ENCODE data around the gene PLAAT3.
"Not testable (repeated sequence)": the region's sequence is repeated elsewhere in the genome, so short reads cannot be mapped to it uniquely, and the experiment has no call there.

Gene PLAAT3

GRCh38 chr11:63614136-63614671 lies at the start of gene PLAAT3:
Gene PLAAT3, minus strand, starts transcription at chr11:63614433. Its CDS starts 419 bp downstream, at chr11:63614014.
- DNase-seq (ENCODE audit: low read depth) = no peak

GRCh38 chr11:63663809-63664208 lies 49.6 kb upstream of the PLAAT3 start:
- DNase-seq (ENCODE audit: low read depth) = no peak

- DNase-seq (ENCODE audit: low read depth) = no peak
Observed at GRCh38 chr11:63660972-63661371, 46.7 kb upstream of the PLAAT3 start.

- DNase-seq (ENCODE audit: low read depth) = no peak
Observed at GRCh38 chr11:63652671-63653070, 38.4 kb upstream of the PLAAT3 start.

- DNase-seq (ENCODE audit: low read depth) = no peak
Observed at GRCh38 chr11:63643205-63643604, 29.0 kb upstream of the PLAAT3 start.

- no peak for DNase-seq (ENCODE audit: low read depth)
Observed at GRCh38 chr11:63641727-63642126, 27.5 kb upstream of the PLAAT3 start.

GRCh38 chr11:63639199-63639832 lies 25.1 kb upstream of the PLAAT3 start:
- DNase-seq (ENCODE audit: low read depth) = no peak

- DNase-seq (ENCODE audit: low read depth) = not testable (repeated sequence)
Observed at GRCh38 chr11:63638436-63638835, 24.2 kb upstream of the PLAAT3 start.

GRCh38 chr11:63635762-63636465 lies 21.7 kb upstream of the PLAAT3 start:
- DNase-seq (ENCODE audit: low read depth) = peak; percentile 36

- DNase-seq (ENCODE audit: low read depth) = no peak
Observed at GRCh38 chr11:63629426-63629825, 15.2 kb upstream of the PLAAT3 start.

GRCh38 chr11:63623513-63624140 lies 9.4 kb upstream of the PLAAT3 start:
- DNase-seq (ENCODE audit: low read depth) = no peak

GRCh38 chr11:63622323-63622722 lies 8.1 kb upstream of the PLAAT3 start:
- no peak for DNase-seq (ENCODE audit: low read depth)

- DNase-seq (ENCODE audit: low read depth) = no peak
Observed at GRCh38 chr11:63621071-63621470, 6.8 kb upstream of the PLAAT3 start.

GRCh38 chr11:63619967-63620366 lies 5.7 kb upstream of the PLAAT3 start:
- DNase-seq (ENCODE audit: low read depth) = no peak

GRCh38 chr11:63617686-63618085 lies 3.5 kb upstream of the PLAAT3 start:
- DNase-seq (ENCODE audit: low read depth) = not testable (repeated sequence)

GRCh38 chr11:63616953-63617352 lies 2.7 kb upstream of the PLAAT3 start:
- DNase-seq (ENCODE audit: low read depth) = no peak

- no peak for DNase-seq (ENCODE audit: low read depth)
Observed at GRCh38 chr11:63613517-63614135, 607 bp downstream of the PLAAT3 start.

- no peak for DNase-seq (ENCODE audit: low read depth)
Observed at GRCh38 chr11:63612181-63612580, 2.1 kb downstream of the PLAAT3 start.

- no peak for DNase-seq (ENCODE audit: low read depth)
Observed at GRCh38 chr11:63611395-63611747, 2.9 kb downstream of the PLAAT3 start.

- DNase-seq (ENCODE audit: low read depth) = no peak
Observed at GRCh38 chr11:63610604-63611394, 3.4 kb downstream of the PLAAT3 start.

GRCh38 chr11:63609971-63610580 lies 4.2 kb downstream of the PLAAT3 start:
- DNase-seq (ENCODE audit: low read depth) = no peak

All from HS-27A (cell line).